ENCODE data around the gene VWA3B. TPM values are rescaled to one million over a fixed set of nuclear protein-coding genes. Genes with fewer than 3 reads are reported as not detected.

VWA3B gene
- total RNA-seq, 1 donor from 2014 or later, result 0.38 TPM

DNA sequence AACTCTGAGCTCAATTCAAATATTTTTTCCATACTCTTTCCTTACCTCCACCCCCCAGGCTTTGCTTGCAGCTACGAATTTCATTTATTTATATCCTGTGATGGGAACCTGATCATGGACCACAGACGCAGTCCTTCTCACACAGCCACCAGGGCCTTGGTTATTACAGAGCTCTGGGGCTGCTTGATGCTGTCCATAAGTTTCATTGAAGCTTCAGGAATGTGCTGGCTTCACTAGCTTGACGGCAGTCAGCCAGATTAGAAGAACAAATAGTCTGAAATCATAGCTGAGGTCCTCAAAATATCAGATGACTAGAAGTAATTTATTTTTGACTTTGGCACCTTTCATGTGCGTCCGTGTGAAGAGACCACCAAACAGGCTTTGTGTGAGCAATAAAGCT is 104.9 kb downstream of the VWA3B start:
- intact Hi-C loops (cut with DNase I), result no loop called here
- DNase-seq (ENCODE audit: missing footprints) (no peak), ATAC-seq (peak; percentile 68)

DNA sequence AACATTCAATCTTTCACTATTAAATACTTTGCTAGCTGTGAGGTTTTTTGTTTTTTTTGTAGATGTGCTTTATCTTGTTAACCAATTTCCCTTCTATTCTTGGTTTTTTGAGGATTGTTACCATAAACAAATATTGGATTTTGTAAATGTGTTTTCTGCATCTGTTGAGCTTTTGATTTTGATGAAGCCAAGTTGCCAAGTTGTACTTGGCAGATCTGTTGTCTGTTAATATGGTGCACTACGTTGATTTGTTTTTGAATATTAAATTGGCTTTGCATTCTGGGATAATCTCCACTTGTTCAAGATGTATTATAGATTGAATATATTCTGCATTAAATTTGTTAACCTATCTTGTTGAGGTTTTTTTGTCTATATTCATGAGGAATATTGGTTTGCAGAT is 114.6 kb downstream of the VWA3B start:
- ATAC-seq, result no peak
- intact Hi-C loops (cut with DNase I), result no loop called here
- no peak for DNase-seq (ENCODE audit: missing footprints)

- intact Hi-C loops (cut with DNase I), result no loop called here
Measured at GRCh38 chr2:98205889-98206288, 118.9 kb downstream of the VWA3B start.

DNA sequence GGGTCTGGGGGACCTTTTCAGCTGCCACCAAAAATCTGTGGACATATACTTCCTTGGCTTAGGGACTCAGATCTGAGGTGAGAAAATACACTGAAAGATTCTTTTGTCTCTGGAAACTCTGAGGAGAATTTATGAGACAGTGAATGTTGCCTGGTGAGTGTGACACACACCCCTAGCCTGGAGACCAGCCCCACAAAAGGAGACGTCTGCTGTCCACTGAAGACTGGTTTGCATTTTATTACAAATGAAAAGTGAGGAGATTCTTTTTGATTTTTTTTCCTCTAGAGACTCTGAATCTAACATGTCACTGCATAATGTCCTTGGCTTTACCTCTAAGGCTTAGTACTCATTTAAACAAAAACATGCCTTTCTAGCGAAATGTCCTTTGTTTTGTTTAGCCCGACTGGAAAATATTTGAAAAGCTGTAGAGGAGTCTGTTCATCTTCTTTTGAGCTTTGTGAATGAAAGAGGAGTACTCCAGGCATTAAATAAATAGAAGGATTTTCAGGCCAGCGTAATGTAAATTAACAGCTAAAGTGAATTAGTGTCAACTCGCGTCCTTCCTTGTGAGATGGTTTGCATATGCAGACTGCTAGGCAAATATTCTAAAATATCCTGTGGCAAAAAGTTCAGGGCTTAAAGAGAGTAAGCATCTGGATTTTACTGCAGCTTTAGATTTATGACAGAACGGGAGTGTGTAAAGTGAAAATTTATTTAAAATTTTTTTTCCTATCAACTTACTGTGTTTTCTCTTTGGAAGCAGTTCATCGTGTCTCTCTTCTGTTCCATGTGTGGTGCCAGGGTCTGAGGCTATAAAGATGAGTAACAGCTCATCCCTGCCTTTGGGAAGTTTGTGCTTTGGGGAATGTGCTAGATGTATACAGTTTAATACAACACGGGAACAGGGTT is 125.4 kb downstream of the VWA3B start:
- intact Hi-C loops (cut with DNase I), result no loop called here
- DNase-seq (ENCODE audit: missing footprints), result no peak
- no peak for ATAC-seq

More at GRCh38 chr2:98205889-98206288, 118.9 kb downstream of the VWA3B start:
- no peak for DNase-seq (ENCODE audit: missing footprints)
- no peak for ATAC-seq

DNA sequence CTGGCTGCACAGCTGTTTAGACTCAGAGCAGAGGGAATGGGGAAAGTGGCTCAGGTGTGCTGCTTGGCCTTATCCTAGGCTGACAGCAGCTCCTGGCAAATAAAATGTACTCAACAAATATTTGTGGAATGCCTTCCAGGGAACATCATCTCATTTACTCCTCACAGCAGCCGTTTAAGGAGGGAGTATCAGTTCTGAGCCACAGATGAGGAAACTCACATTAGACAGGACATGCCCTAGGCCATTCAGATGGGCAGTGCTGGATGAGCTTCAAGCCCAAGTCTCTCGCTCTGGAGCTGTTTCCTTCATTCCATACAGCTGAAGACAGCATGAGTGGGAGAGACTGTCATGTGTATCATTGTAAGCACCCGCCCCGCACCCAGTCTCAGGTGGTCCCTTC is 129.6 kb downstream of the VWA3B start:
- ATAC-seq (no peak), DNase-seq (ENCODE audit: missing footprints) (no peak)
- intact Hi-C loops (cut with DNase I), result no loop called here

DNA sequence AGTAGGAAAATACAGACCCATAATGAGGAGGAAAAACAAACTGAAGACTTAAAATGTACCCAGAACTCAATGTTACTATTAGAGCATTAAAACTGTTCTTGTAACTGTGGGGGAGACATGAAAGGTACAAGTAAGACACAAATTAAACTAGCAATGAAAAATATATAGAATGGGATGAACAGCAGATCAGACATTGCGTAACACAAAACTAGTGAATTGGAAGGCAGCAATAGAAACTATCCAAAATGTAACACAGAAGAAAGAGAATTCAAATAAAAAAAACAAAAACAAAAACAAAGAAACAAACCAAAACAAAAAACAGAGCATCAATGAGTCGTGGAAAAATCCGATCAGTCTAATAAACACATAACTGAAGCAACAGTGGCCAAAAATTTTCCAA is 132.2 kb downstream of the VWA3B start:
- intact Hi-C loops (cut with DNase I), result no loop called here
- DNase-seq (ENCODE audit: missing footprints), result no peak
- no peak for ATAC-seq

GRCh38 chr2:98233941-98234340 is 147.0 kb downstream of the VWA3B start:
- DNase-seq (ENCODE audit: missing footprints), result no peak
- no peak for ATAC-seq
- intact Hi-C loops (cut with DNase I), result no loop called here

DNA sequence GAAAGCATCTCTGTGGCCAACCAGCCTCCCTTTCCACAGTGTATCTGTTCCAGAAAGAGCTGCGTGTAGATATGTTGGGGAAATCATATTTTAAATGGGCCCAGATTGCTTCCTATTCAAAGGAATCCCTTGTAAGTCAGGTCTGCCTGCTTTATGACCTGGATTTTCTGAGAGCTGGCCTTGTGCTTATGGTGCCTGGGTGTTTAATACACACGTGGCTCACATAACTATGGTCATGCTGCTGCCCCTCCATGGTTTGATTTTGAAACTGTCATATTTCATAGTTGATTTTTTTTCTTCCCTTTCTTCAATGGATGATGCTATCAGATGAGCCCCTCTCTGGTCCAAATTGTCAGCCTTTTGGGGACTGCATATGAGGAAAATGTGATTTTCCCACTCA is 147.8 kb downstream of the VWA3B start:
- no peak for ATAC-seq

GRCh38 chr2:98236935-98237334 is 150.0 kb downstream of the VWA3B start:
- intact Hi-C loops (cut with DNase I), result no loop called here

More for the DNA sequence above, 147.8 kb downstream of the VWA3B start:
- no peak for DNase-seq (ENCODE audit: missing footprints)
- intact Hi-C loops (cut with DNase I), result no loop called here

DNA sequence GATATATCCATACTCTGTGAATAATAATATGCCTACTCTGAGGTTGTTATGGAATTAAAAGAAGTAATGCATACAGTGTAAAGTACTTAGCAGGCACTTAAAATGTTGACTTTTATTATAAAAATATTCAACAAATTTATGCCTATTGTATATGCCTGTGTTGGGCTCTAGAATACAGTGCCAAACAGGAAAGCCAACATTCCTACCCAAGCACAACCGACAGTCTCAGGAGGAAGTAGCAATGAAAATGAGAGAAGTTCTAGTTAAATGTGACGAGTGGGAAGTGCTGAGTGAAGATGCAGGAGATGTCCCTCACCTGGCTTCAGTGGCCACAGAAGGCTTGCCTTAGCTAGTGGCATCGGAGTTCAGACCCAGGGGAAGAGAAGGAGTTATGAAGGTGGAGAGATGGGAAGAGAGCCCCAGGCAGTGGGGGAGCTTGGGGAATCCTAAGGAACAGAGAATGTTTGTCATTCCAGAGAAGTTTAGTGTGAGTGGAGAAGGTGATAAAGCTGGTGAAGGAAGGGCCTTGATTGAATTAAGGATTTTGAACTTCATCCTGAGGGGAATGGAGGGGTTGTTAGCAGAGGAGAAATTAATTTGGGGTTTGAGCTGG is 153.9 kb downstream of the VWA3B start:
- intact Hi-C loops (cut with DNase I), result no loop called here
- ATAC-seq, result no peak
- DNase-seq (ENCODE audit: missing footprints), result no peak

More at GRCh38 chr2:98236935-98237334, 150.0 kb downstream of the VWA3B start:
- no peak for ATAC-seq
- DNase-seq (ENCODE audit: missing footprints), result no peak

GRCh38 chr2:98241592-98241991 is 154.6 kb downstream of the VWA3B start:
- DNase-seq (ENCODE audit: missing footprints) (no peak), ATAC-seq (no peak)
- intact Hi-C loops (cut with DNase I), result no loop called here

GRCh38 chr2:98242003-98242402 is 155.0 kb downstream of the VWA3B start:
- intact Hi-C loops (cut with DNase I), result no loop called here
- DNase-seq (ENCODE audit: missing footprints), result no peak
- no peak for ATAC-seq

DNA sequence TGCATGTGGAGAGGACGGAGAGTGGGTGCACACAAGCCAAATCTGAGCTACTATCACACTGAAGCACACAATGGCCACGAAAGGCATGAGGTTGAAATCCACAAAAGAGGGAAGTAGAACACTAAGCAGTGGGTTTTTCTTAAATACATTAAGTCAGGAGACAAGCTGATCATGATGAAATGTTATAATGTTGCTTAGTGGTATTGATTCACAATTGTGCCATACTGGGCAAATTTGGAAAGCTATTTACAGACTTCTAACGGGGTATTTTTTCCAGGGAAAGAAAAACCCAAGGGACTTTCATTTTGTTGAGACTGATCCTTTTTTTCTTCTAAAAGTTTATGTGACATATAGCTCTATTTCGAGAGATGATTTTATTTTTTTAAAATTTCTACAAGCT is 158.5 kb downstream of the VWA3B start:
- ATAC-seq (no peak), DNase-seq (ENCODE audit: missing footprints) (no peak)
- intact Hi-C loops (cut with DNase I), result no loop called here

GRCh38 chr2:98247383-98247782 is 160.4 kb downstream of the VWA3B start:
- DNase-seq (ENCODE audit: missing footprints) (no peak), ATAC-seq (no peak)
- intact Hi-C loops (cut with DNase I), result no loop called here

GRCh38 chr2:98252038-98252773 is 165.2 kb downstream of the VWA3B start:
- DNase-seq (ENCODE audit: missing footprints) (no peak), ATAC-seq (no peak)
- intact Hi-C loops (cut with DNase I), result no loop called here

DNA sequence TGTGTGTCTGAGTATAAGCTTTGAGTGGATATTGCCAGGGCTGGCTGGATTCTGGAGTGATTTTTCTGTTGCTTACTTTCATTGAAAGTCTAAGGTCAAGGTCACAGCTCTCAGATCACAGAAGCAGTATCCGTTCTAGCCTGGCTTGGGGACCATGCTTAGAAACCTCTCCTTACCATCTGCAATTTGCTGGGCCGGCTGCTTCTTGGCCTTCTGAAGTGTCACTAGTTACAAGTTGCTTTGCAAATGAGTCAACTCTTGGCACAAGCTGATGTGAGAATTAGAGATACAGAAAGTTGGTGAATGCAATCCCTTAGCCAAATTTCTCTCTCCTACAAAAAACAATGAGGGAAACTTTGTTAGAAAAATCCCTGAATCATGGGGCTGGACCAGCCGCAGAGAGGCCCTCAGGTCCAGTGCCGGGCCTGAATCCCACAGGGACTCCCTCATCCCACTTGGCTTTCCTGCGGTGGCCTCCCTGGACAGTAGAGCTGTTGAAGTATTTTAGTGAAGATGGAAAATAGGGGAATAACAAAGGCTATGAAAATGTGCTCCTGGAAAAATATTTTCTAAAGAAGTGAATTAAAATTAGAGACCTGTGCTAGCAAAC is 166.6 kb downstream of the VWA3B start:
- ATAC-seq, result peak; percentile 62
- intact Hi-C loops (cut with DNase I), result no loop called here
- no peak for DNase-seq (ENCODE audit: missing footprints)

- DNase-seq (ENCODE audit: missing footprints) (no peak), ATAC-seq (no peak)
- intact Hi-C loops (cut with DNase I), result no loop called here
Measured at GRCh38 chr2:98254504-98255059, 167.6 kb downstream of the VWA3B start.

- ATAC-seq (no peak), DNase-seq (ENCODE audit: missing footprints) (no peak)
- intact Hi-C loops (cut with DNase I), result no loop called here
Measured at GRCh38 chr2:98258906-98259305, 171.9 kb downstream of the VWA3B start.

DNA sequence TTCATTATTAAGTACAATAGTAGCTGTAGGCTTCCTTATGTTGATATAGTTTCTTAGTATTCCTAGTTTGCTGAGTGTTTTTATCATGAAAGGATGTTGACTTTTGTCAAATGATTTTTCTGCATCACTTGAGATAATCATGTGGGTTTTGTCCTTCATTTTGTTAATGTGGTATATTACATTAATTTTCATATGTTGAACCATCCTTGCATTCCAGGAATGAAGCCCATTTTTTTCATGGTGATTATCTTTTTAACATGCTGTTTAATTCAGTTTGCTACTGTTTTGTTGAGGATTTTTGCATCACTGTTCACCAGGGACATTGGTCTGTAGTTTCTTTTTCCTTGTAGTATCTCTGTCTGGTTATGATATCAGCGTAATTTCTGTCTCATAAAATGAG is 176.4 kb downstream of the VWA3B start:
- intact Hi-C loops (cut with DNase I), result no loop called here
- ATAC-seq, result no peak

More for the DNA sequence above, 176.4 kb downstream of the VWA3B start:
- DNase-seq (ENCODE audit: missing footprints), result no peak

Measured in Right ventricle myocardium inferior (tissue), 1 donor.